Activated naive CD8-positive, alpha-beta T cell treated with anti-CD3 and anti-CD28 coated beads, Interleukin-2, amount 10 ng/mL, durations not matched to agents 7 days and 5 days (primary cell): Measurements from ENCODE around the gene BANF1. TPM values are rescaled to one million over a fixed set of nuclear protein-coding genes. Genes with fewer than 3 reads are reported as not detected.
"Not testable (repeated sequence)": the region's sequence is repeated elsewhere in the genome, so short reads cannot be mapped to it uniquely, and the experiment has no call there.

Experiments used
- ATAC-seq: fragments of 150-1000 bp; cut with Tn5 transposase; one replicate; pipeline ENCODE4 v1.10.0; 2021; ENCODE audit warnings: low read depth, moderate library complexity
- POLR2A ChIA-PET: fragments of 350-600 bp; sonication (Branson Sonifier 250); formaldehyde crosslinking; loops from one replicate; lab custom pipeline; 2021; ENCODE audit warnings: antibody characterized with exemption; lab: Charles Lee
- DNase-seq: peaks from one replicate; pipeline ENCODE4 v3.0.0; 2021
- H3K27ac Mint-ChIP-seq: one replicate; pipeline ENCODE4 v1.8.0; 2022; ENCODE audit warnings: mild to moderate bottlenecking, mixed read lengths
- H3K27me3 Mint-ChIP-seq: one replicate; pipeline ENCODE4 v1.8.0; 2022; ENCODE audit warnings: mild to moderate bottlenecking, moderate library complexity, mixed read lengths
- H3K36me3 Mint-ChIP-seq: one replicate; pipeline ENCODE4 v1.8.0; 2021; ENCODE audit warnings: mild to moderate bottlenecking, mixed read lengths
- H3K4me1 Mint-ChIP-seq: one replicate; pipeline ENCODE4 v1.8.0; 2021; ENCODE audit warnings: mixed read lengths
- H3K4me3 Mint-ChIP-seq: one replicate; pipeline ENCODE4 v1.8.0; 2022; ENCODE audit warnings: mild to moderate bottlenecking, moderate library complexity, mixed read lengths
- H3K9me3 Mint-ChIP-seq: one replicate; pipeline ENCODE4 v1.8.0; 2021; ENCODE audit warnings: mixed read lengths
- total RNA-seq, 2 experiments: library from RNA; stranded (reverse); gene quantifications; one replicate each; pipeline ENCODE4 v1.2.3, GENCODE V29; 2021

Gene BANF1
- total RNA-seq, 2 experiments from 2014 or later: 183 to 187 TPM

DNA sequence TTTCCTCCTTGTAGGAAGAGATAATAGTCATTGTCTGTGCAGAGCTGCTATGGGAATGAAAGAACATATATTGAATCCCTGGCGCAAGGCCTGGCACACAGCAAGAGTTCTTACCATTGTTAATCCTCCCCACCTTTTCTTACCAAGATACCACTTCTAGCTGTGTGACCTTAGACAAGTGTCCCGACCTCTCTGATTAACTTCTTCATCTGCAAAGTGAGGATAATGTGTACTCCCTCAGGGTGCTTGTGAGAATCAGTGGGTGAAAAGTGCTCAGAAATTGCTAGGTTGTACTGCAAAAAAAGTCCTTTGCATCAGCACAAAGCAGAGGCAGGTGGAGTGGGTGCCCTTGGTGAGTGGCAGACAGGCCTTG lies 5.8 kb downstream of the BANF1 start:
- Mint-ChIP-seq H3K4me1 (peaks cover 11% of the 10 kb centered on the region), H3K27ac (no peak overlapping the region)

DNA sequence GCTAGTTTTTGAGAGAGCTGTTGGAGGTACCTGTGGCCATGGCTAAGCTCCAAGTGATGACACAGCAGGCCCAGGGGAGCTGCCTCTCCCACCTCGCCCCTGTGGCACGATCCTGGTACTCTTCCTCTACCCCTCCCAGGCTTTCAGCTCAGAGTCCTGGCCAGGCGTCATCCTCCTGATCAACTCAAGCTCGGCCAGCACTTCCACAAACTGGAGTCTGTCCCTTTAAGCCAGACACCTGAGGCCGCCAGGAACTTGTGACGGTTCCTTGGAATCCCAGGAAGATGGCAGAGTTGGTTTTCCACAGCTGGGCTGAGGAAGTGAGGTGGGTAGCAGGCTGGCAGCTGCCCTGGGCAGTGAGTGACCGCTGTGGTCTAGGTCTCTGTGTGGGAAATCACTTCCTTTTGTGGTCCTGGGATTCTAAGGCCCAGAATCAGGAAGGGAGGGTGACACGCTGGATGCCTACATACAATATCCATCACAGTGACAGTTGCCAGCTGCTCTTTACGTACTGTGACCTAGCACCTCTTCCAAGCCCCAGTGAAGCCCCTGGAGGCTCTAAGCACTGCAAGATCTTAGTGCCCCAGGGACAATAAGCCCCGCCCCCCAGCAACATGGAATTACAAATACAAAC lies 6.3 kb downstream of the BANF1 start:
- DNase-seq: no peak
- ATAC-seq: no peak
- no peak overlapping the region for H3K4me3 Mint-ChIP-seq
- POLR2A ChIA-PET: interaction anchor here (0.6 to 0.7 kb wide), 2 partner anchors 125 to 149 kb away, joined by 3 read pairs; no protein-coding TSS in a partner anchor
- H3K36me3 Mint-ChIP-seq: peaks cover under 1% of the 10 kb centered on the region
- H3K27ac Mint-ChIP-seq: no peak overlapping the region
- no peaks in the 10 kb centered on the region for H3K9me3 Mint-ChIP-seq
- peaks cover 25% of the 10 kb centered on the region for H3K27me3 Mint-ChIP-seq
- peaks cover 6% of the 10 kb centered on the region for H3K4me1 Mint-ChIP-seq

More for the DNA sequence above, 5.8 kb downstream of the BANF1 start:
- Mint-ChIP-seq H3K4me3 (no peak overlapping the region), H3K9me3 (no peaks in the 10 kb centered on the region), H3K27me3 (peaks cover 20% of the 10 kb centered on the region), H3K36me3 (peaks cover 2% of the 10 kb centered on the region)
- DNase-seq (no peak), ATAC-seq (no peak)
- POLR2A ChIA-PET: no interaction called here

DNA sequence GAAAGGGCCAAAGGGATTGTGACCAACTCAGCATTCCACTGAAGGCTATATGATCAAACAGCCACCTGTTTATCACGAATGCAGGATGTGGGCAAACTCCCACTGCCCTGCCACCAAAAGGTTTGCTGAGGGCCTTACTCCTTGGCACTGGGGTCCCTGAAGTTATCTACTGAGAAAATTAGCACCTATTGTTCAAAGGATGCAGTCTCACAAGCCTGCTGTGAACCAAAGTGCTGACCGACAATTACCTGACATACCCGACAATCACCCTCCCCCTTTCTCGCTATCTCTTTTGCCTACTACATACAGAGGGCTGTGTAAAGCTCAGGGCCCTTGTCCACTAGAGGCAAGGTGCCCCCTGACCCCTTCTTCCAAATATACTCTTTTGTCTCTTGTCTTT lies 7.7 kb downstream of the BANF1 start:
- H3K4me1 Mint-ChIP-seq, H3K36me3 Mint-ChIP-seq, POLR2A ChIA-PET, DNase-seq, H3K4me3 Mint-ChIP-seq, H3K9me3 Mint-ChIP-seq, ATAC-seq, H3K27ac Mint-ChIP-seq: not testable (repeated sequence)
- H3K27me3 Mint-ChIP-seq: peaks cover 26% of the 10 kb centered on the region

DNA sequence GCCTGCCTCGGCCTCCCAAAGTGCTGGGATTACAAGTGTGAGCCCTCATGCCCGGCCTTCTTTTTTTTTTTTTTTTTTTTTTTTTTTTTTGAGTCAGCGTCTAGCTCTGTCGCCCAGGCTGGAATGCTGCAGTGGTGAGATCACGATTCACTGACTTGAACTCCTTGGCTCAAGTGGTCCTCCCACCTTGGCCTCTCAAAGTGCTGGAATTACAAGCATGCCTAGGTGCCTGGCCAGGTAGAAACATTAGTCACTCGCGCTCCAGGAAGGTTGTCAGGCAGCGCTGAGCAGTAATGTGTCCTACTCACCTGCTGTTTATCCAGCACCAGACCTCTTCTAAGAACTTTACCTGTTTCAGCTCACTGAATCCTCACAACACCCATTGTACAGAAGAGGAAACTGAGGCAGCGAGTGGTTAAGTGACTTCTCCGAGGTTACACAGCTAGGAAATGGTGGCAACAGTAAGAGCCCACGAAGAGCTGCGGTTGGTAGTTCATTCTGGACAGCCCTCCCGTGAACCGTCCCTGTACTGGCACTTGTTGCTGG lies 9.0 kb downstream of the BANF1 start:
- H3K4me1 Mint-ChIP-seq: peaks cover 5% of the 10 kb centered on the region
- H3K27me3 Mint-ChIP-seq: peaks cover 26% of the 10 kb centered on the region
- H3K27ac Mint-ChIP-seq: no peak overlapping the region
- no peak for ATAC-seq
- H3K4me3 Mint-ChIP-seq: no peak overlapping the region
- no peak for DNase-seq
- no peaks in the 10 kb centered on the region for H3K36me3 Mint-ChIP-seq
- no peaks in the 10 kb centered on the region for H3K9me3 Mint-ChIP-seq
- POLR2A ChIA-PET: interaction anchor here (0.5 to 1.3 kb wide), 2 partner anchors 9 to 36 kb away, joined by 3 to 12 read pairs; partner anchors contain the start of genes BANF1 and EIF1AD

DNA sequence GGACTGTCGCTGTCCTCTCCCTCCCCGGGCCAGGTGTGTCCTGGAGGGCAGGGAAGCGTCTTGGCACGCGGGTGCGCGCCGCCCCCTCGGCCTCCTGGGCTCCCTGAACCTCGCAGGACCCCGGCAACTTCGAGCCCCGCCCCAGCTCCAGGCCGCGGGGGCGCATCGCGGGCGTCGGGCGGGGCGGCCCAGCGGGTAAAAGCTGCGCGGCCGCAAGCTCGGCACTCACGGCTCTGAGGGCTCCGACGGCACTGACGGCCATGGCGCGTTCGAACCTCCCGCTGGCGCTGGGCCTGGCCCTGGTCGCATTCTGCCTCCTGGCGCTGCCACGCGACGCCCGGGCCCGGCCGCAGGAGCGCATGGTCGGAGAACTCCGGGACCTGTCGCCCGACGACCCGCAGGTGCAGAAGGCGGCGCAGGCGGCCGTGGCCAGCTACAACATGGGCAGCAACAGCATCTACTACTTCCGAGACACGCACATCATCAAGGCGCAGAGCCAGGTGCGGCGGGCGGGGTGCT lies 9.5 kb downstream of the BANF1 start, which contains the start of gene CST6:
Gene CST6 (plus strand): TSS at position 224 of the 519 bp plus-strand sequence. CDS start 37 bp downstream, at position 261.
- no peak for ATAC-seq

DNA sequence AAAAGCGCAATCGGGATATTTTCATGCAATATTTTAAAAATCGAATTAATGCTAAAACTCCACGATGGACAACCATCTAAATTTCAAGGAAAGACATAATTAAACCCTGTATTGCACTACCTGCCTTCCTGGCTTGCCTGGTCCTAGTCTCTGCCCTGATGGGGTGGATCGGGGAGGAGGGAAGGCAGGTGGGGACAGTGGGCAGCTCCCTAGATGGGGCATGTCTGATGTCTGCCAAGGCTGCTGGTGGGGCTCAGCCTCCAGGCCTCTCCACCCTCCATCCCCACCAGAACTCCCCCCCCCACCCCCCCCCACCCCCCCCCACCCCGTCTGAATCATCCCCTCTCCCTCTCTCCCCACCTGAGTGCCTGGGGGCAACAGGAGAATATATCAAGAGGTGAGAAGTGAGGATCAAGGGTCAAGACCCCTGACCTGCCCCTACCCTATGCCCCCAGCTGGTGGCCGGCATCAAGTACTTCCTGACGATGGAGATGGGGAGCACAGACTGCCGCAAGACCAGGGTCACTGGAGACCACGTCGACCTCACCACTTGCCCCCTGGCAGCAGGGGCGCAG lies 10.2 kb downstream of the BANF1 start:
- DNase-seq (no peak), ATAC-seq (no peak)
- H3K9me3 Mint-ChIP-seq: no peaks in the 10 kb centered on the region
- no peak overlapping the region for H3K27ac Mint-ChIP-seq
- H3K27me3 Mint-ChIP-seq: peaks cover 26% of the 10 kb centered on the region
- POLR2A ChIA-PET: no interaction called here
- H3K4me3 Mint-ChIP-seq: no peak overlapping the region
- no peaks in the 10 kb centered on the region for H3K36me3 Mint-ChIP-seq
- peaks cover 4% of the 10 kb centered on the region for H3K4me1 Mint-ChIP-seq

More for the DNA sequence above, 9.5 kb downstream of the BANF1 start, which contains the start of gene CST6:
- peaks cover 26% of the 10 kb centered on the region for H3K27me3 Mint-ChIP-seq
- DNase-seq: no peak
- H3K4me1 Mint-ChIP-seq: peaks cover 4% of the 10 kb centered on the region
- H3K36me3 Mint-ChIP-seq: no peaks in the 10 kb centered on the region
- POLR2A ChIA-PET: interaction anchor here (1.3 kb wide), 1 partner anchor 9 kb away, joined by 12 read pairs; the partner anchor contains the start of genes BANF1 and EIF1AD
- no peaks in the 10 kb centered on the region for H3K9me3 Mint-ChIP-seq
- no peak within 1 kb of the TSS for H3K4me3 Mint-ChIP-seq
- H3K27ac Mint-ChIP-seq: no peak within 1 kb of the TSS

DNA sequence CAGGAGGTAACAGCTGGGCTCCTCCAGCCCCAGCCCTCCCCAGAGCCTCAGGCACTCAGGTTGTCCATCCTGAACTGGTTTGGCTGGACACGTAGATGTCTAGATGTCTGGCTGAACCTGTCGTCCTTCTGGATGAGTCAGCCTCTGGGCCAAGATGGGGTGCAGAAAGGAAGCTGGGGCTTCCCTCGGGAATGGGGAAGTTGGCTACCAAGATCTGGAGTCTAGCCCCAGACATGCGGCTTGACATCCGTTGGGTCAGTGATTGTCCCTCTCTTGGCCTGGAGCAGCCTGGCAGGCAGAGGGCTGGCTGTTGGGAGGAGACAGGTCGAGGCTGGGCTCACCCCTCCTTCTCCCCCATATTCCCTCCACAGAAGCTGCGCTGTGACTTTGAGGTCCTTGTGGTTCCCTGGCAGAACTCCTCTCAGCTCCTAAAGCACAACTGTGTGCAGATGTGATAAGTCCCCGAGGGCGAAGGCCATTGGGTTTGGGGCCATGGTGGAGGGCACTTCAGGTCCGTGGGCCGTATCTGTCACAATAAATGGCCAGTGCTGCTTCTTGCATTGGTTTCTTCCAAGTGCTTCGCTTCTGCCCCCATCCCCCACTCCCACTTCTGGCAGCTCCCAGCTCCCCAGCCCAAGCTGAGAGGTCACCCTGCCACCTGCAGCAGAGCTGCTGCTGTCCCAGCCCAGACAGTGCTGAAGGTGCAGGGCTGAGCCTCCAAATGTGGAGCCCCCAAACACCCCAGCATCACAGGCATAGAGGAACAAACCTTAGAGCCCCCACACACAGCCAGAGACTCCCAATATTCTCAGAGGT lies 10.9 kb downstream of the BANF1 start:
- no peaks in the 10 kb centered on the region for H3K9me3 Mint-ChIP-seq
- peaks cover 26% of the 10 kb centered on the region for H3K27me3 Mint-ChIP-seq
- POLR2A ChIA-PET: interaction anchor here (1.2 kb wide), 1 partner anchor 11 kb away, joined by 5 read pairs; the partner anchor contains the start of genes BANF1 and EIF1AD
- H3K4me3 Mint-ChIP-seq: no peak overlapping the region
- ATAC-seq: no peak
- no peaks in the 10 kb centered on the region for H3K36me3 Mint-ChIP-seq
- H3K4me1 Mint-ChIP-seq: peaks cover under 1% of the 10 kb centered on the region
- no peak overlapping the region for H3K27ac Mint-ChIP-seq
- DNase-seq: no peak

DNA sequence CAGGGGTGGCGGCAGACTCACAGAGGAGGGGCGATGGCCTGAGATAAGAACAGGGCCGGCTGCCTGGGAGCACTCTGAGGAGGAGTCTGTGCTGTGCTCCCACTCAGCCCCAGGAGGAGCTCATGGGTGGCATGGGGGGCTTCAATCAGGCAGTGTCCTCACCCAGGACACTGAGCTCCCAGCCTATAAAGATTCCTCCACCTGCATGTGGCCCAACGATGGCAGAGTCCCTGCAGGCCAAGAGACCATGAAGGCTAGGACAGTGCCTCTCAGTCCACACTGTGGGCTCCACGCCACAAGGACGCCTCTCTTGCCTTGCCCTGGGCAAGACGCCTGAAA lies 11.4 kb downstream of the BANF1 start:
- no peak overlapping the region for H3K4me3 Mint-ChIP-seq
- DNase-seq (no peak), ATAC-seq (no peak)
- peaks cover 26% of the 10 kb centered on the region for H3K27me3 Mint-ChIP-seq
- no peaks in the 10 kb centered on the region for H3K36me3 Mint-ChIP-seq
- H3K9me3 Mint-ChIP-seq: no peaks in the 10 kb centered on the region
- POLR2A ChIA-PET: interaction anchor here (1.2 kb wide), 1 partner anchor 12 kb away, joined by 5 read pairs; the partner anchor contains the start of genes BANF1 and EIF1AD
- H3K4me1 Mint-ChIP-seq: no peaks in the 10 kb centered on the region
- no peak overlapping the region for H3K27ac Mint-ChIP-seq

DNA sequence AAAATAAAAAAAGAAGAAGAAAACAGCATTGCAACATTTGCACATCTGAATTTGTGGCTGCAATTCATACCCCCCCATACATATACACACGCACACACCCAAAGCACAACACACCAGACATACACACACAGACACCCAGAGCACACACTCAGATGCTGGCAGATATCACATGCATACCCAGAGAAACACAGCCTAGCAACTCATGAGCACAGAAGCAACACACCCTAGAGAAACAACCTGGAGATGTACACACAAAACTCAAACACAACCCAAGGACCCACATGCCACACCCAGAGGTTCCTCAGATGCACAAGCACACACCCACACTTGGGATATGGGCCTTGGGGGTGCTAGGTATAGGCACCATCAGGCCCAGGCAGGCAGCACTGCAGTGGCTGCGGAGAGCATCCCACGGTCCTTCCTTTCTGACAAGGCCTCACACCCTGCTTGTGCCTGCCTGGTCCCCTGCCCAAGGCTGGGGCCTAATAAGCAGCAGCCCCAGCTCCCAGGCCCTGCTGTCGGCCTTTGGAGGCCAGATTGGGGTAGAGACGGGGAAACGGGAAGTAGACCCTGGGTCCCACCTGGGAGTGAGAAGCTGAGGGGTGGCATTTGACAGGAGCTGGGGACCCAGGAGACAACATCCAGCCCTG lies 12.6 kb downstream of the BANF1 start:
- peaks cover 26% of the 10 kb centered on the region for H3K27me3 Mint-ChIP-seq
- POLR2A ChIA-PET: no interaction called here
- DNase-seq (no peak), ATAC-seq (no peak)
- no peaks in the 10 kb centered on the region for H3K9me3 Mint-ChIP-seq
- no peak overlapping the region for H3K27ac Mint-ChIP-seq
- H3K36me3 Mint-ChIP-seq: no peaks in the 10 kb centered on the region
- no peaks in the 10 kb centered on the region for H3K4me1 Mint-ChIP-seq
- no peak overlapping the region for H3K4me3 Mint-ChIP-seq

DNA sequence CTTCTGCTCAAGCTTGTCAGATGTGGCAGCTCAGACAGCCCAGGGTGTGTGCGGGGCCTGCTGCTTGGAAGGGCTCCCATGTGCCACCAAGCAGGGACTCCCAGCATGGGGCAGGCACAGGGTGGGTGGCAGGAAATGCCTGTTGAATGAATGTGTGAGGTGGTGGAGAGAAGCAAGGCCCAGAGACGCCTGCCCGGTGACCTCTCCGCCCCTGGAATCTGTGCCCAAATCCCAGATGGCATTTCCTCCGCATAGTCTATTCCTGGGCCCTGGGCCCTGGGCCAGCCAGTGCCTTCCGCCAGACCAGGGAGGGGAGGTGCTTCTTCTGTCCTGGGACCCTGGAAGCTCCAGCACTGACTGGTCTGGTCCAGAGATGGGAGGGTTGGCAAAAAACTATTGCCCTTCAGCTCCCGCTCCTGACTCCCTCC lies 13.2 kb downstream of the BANF1 start:
- Mint-ChIP-seq H3K9me3 (no peaks in the 10 kb centered on the region), H3K4me1 (no peaks in the 10 kb centered on the region), H3K4me3 (no peak overlapping the region), H3K27me3 (peaks cover 22% of the 10 kb centered on the region), H3K27ac (no peak overlapping the region), H3K36me3 (no peaks in the 10 kb centered on the region)
- DNase-seq (no peak), ATAC-seq (no peak)
- POLR2A ChIA-PET: no interaction called here

DNA sequence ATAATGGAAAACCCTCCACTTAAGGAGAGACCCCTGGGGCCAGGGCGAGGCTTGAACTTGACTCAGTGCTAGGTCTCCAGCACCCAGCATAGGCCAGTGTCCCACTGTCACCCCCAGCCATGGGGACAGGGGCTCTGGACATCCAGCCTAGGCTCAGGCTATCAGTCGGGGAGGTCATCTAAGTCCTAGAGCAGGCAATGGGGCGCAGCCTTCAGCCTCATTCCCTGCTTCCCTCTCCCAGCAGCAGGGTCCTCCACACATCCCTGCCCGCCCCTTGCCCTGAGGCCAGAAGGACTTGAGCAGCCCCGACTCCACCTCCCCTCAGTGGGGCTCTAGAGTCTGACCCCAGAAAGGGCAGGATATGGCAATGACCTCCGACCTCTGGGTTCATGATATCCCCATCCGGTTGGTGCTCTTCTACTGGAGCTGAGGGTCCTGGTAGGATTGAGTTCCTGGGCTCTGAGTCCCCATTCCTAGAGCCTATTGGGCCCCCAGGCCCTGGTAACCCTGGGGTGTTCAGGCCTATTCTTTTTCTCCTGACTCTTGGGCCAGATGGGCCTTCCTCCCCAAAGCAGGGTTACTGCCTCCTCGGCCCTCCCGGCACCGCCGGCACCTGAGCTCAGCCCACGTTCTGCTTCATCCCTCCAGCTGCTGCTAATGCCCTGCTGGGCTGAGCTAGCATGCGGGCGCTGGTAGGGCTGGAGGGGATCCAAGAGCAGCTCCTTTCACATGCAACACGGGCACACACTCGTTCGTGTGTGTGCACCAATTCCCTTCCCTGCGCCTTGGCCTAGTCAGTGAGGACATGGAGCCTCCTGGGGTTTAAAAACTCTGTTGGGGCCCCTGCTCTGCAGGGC lies 13.9 kb downstream of the BANF1 start:
- ATAC-seq (no peak), DNase-seq (no peak)
- Mint-ChIP-seq H3K27me3 (peaks cover 16% of the 10 kb centered on the region), H3K36me3 (no peaks in the 10 kb centered on the region), H3K4me3 (no peak overlapping the region), H3K9me3 (no peaks in the 10 kb centered on the region), H3K4me1 (peaks cover 3% of the 10 kb centered on the region), H3K27ac (no peak overlapping the region)
- POLR2A ChIA-PET: no interaction called here

DNA sequence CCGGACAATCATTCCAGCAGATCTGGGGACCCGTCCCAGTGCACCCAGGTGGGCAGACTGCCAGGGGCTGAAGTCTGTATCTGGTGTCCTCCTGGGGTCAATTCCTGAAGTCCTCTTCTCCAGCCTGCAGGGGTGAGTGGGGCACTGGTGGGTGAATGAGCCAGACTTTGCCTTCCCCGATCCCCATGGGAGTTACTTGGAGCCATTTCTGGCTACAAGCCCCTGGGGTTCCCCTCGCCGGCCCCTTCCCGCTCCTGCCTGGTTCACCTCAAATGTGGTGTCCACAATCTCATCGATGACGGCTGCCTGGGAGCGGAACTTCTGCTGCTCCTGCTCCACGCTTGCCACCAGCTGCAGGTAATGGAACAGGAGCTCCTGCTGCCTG lies 14.5 kb downstream of the BANF1 start:
- ATAC-seq (no peak), DNase-seq (no peak)
- Mint-ChIP-seq H3K9me3 (no peaks in the 10 kb centered on the region), H3K36me3 (no peaks in the 10 kb centered on the region), H3K27ac (no peak overlapping the region), H3K27me3 (peaks cover 12% of the 10 kb centered on the region), H3K4me1 (peaks cover 3% of the 10 kb centered on the region), H3K4me3 (no peak overlapping the region)
- POLR2A ChIA-PET: no interaction called here
